Chondrocyte (in vitro differentiated cells): ENCODE data around the gene NYNRIN. TPM values are rescaled to one million over a fixed set of nuclear protein-coding genes. Genes with fewer than 3 reads are reported as not detected.
"Not testable (repeated sequence)": the region's sequence is repeated elsewhere in the genome, so short reads cannot be mapped to it uniquely, and the experiment has no call there.

Source experiments
- DNase-seq: peaks from one replicate; pipeline ENCODE4 v3.0.0; 2021; ENCODE audit warnings: mixed read lengths, low spot score
- H3K27ac Mint-ChIP-seq: one replicate; pipeline ENCODE4 v1.8.0; 2021; ENCODE audit warnings: mild to moderate bottlenecking, moderate library complexity, mixed read lengths; ENCODE audit not compliant: unreplicated experiment
- H3K27me3 Mint-ChIP-seq: 2 replicates; pipeline ENCODE4 v1.8.0; 2021; ENCODE audit warnings: low read depth, mixed read lengths
- H3K36me3 Mint-ChIP-seq: 2 replicates; pipeline ENCODE4 v1.8.0; 2021; ENCODE audit warnings: low read depth, mixed read lengths
- H3K4me1 Mint-ChIP-seq: 2 replicates; pipeline ENCODE4 v1.8.0; 2021; ENCODE audit warnings: low read depth, mild to moderate bottlenecking, mixed read lengths
- H3K4me3 Mint-ChIP-seq: one replicate; pipeline ENCODE4 v1.8.0; 2021; ENCODE audit warnings: mild to moderate bottlenecking, moderate library complexity, mixed read lengths; ENCODE audit not compliant: unreplicated experiment
- H3K9me3 Mint-ChIP-seq: 2 replicates; pipeline ENCODE4 v1.8.0; 2021; ENCODE audit warnings: low read depth, mixed read lengths
- CTCF ChIP-seq: fragments of 200-600 bp; sonication (generic); IDR thresholded peaks from 2 replicates; pipeline ENCODE4 v1.5.0; 2021; ENCODE audit warnings: antibody characterized with exemption, mild to moderate bottlenecking, moderate library complexity
- total RNA-seq: library from RNA; stranded (reverse); gene quantifications from 3 replicates; pipeline ENCODE4 v1.2.1, GENCODE V29; 2021

The NYNRIN gene
- total RNA-seq, 1 donor from 2014 or later, result 21.0 TPM

DNA sequence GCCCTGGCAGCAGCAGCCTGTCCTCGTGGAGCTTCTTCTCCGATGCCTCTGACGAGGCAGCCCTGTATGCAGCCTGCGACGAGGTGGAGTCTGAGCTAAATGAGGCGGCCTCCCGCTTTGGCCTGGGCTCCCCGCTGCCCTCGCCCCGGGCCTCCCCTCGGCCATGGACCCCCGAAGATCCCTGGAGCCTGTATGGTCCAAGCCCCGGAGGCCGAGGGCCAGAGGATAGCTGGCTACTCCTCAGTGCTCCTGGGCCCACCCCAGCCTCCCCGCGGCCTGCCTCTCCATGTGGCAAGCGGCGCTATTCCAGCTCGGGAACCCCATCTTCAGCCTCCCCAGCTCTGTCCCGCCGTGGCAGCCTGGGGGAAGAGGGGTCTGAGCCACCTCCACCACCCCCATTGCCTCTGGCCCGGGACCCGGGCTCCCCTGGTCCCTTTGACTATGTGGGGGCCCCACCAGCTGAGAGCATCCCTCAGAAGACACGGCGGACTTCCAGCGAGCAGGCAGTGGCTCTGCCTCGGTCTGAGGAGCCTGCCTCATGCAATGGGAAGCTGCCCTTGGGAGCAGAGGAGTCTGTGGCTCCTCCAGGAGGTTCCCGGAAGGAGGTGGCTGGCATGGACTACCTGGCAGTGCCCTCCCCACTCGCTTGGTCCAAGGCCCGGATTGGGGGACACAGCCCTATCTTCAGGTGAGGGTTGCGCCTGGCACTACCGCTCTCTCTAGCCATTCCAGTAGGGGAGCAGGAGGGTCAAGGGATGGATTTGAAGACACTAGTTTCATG lies 28.7 kb upstream of the NYNRIN start:
- Mint-ChIP-seq H3K4me3 (no peak overlapping the region), H3K27me3 (no peaks in the 10 kb centered on the region), H3K9me3 (no peaks in the 10 kb centered on the region), H3K36me3 (peaks cover 18% of the 10 kb centered on the region), H3K27ac (no peak overlapping the region), H3K4me1 (peaks cover 42% of the 10 kb centered on the region)
- no peak for DNase-seq
- TF ChIP-seq CTCF, result no peak

- no peak overlapping the region for H3K4me3 Mint-ChIP-seq
- no peak overlapping the region for H3K27ac Mint-ChIP-seq
- peaks cover 21% of the 10 kb centered on the region for H3K36me3 Mint-ChIP-seq
- TF ChIP-seq CTCF, result no peak
- H3K9me3 Mint-ChIP-seq, result no peaks in the 10 kb centered on the region
- H3K4me1 Mint-ChIP-seq, result peaks cover 36% of the 10 kb centered on the region
- H3K27me3 Mint-ChIP-seq, result no peaks in the 10 kb centered on the region
- DNase-seq, result no peak
Measured at GRCh38 chr14:24370748-24371147, 28.1 kb upstream of the NYNRIN start.

DNA sequence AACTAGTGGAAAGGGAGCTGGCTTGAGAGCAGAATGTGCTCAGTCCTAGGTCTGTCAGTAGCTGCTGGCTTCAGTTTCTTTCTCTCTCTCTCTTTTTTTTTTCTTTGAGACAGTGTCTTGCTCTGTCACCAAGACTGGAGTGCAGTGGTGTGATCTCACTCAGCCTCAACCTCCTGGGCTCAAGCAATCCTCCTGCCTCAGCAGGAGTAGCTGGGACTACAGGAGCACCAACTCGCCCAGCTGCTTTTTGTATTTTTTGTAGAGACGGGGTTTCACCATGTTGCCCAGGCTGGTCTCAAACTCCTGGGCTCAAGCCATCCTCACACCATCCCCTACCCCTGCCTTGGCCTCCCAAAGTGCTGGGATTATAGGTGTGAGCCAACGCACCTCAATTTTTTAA lies 27.2 kb upstream of the NYNRIN start:
- Mint-ChIP-seq H3K36me3 (peaks cover 21% of the 10 kb centered on the region), H3K4me1 (peaks cover 31% of the 10 kb centered on the region)
- not testable (repeated sequence) for H3K4me3 Mint-ChIP-seq, DNase-seq, H3K9me3 Mint-ChIP-seq, H3K27ac Mint-ChIP-seq, H3K27me3 Mint-ChIP-seq

- no peak overlapping the region for H3K27ac Mint-ChIP-seq
- peaks cover 24% of the 10 kb centered on the region for H3K36me3 Mint-ChIP-seq
- TF ChIP-seq CTCF, result no peak
- H3K4me3 Mint-ChIP-seq, result peak overlapping the region; percentile 19
- H3K27me3 Mint-ChIP-seq, result no peaks in the 10 kb centered on the region
- H3K9me3 Mint-ChIP-seq, result no peaks in the 10 kb centered on the region
- no peak for DNase-seq
- H3K4me1 Mint-ChIP-seq, result peaks cover 24% of the 10 kb centered on the region
Measured at GRCh38 chr14:24372701-24373416, 25.9 kb upstream of the NYNRIN start.

DNA sequence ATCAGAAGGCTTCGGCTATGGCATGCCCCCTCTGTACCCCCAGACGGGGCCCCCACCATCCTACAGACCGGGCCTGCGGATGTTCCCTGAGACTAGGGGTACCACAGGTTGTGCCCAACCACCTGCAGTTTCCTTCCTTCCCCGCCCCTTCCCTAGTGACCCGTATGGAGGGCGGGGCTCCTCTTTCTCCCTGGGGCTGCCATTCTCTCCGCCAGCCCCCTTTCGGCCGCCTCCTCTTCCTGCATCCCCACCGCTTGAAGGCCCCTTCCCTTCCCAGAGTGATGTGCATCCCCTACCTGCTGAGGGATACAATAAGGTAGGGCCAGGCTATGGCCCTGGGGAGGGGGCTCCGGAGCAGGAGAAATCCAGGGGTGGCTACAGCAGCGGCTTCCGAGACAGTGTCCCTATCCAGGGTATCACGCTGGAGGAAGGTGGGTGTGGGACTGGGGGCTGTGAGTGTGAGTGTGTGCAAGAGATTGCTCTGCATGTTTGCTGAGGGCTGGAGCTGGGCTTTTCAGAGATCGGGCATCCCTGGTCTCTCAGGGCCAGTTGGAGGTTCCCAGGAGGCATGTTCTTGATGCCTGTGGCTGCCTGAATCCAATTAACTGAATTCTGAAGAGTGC lies 22.2 kb upstream of the NYNRIN start:
- no peak for DNase-seq
- no peak overlapping the region for H3K27ac Mint-ChIP-seq
- no peak overlapping the region for H3K4me3 Mint-ChIP-seq
- TF ChIP-seq CTCF, result no peak
- H3K4me1 Mint-ChIP-seq, result peaks cover 13% of the 10 kb centered on the region
- peaks cover 23% of the 10 kb centered on the region for H3K36me3 Mint-ChIP-seq
- no peaks in the 10 kb centered on the region for H3K27me3 Mint-ChIP-seq
- no peaks in the 10 kb centered on the region for H3K9me3 Mint-ChIP-seq
